ENCODE measurements around the gene RHOBTB1. TPM values are rescaled to one million over a fixed set of nuclear protein-coding genes. Genes with fewer than 3 reads are reported as not detected.

Gene RHOBTB1
- total and polyA plus RNA-seq, 2 donors (not counting 1 experiment from before 2014, with no cell fraction given): 19.8 to 42.6 TPM

DNA sequence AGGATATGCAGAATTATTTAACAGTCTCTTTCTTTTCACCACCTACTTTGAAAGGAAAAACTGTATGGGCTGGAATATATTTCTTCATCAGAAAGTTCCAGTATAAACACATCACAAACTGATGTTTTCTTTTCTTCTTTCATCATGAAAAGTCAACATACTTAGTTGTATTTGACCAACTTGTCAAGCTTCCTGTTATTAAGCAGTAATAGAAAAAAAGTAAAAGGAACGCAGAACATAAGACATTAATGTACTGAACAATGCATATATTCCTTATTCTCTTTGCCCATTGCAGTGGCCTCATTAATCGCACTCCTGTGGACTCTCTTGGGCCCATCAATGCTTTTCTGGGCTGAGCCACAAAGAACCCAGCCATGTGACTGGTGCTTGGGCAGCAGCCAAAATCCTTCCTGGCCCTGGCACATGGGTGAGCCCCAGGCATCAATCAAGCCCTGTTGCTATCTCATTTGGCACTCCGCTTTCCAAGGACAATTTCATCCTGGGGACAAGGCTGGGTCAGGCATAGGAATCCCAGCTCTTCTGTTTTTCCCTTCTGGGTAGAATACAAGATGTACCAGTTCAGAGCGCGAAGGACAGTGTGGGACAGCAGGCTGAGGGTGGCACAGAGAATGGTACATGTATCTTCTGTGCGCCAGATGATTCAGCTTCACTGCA, 42.3 kb downstream of the RHOBTB1 start:
- H3K9me3 ChIP-seq (ENCODE audit: control insufficient read depth, insufficient read depth, low read depth, low read length): no peaks in the 10 kb centered on the region
- H3K4me3 ChIP-seq (replicated peaks in 1 of 4; ENCODE audit: control extremely low read depth in 1 of 4, insufficient read depth in 1 of 4, low read depth in 3 of 4, low read length in 4 of 4): no peak overlapping the region
- TF ChIP-seq, protein P1, sequence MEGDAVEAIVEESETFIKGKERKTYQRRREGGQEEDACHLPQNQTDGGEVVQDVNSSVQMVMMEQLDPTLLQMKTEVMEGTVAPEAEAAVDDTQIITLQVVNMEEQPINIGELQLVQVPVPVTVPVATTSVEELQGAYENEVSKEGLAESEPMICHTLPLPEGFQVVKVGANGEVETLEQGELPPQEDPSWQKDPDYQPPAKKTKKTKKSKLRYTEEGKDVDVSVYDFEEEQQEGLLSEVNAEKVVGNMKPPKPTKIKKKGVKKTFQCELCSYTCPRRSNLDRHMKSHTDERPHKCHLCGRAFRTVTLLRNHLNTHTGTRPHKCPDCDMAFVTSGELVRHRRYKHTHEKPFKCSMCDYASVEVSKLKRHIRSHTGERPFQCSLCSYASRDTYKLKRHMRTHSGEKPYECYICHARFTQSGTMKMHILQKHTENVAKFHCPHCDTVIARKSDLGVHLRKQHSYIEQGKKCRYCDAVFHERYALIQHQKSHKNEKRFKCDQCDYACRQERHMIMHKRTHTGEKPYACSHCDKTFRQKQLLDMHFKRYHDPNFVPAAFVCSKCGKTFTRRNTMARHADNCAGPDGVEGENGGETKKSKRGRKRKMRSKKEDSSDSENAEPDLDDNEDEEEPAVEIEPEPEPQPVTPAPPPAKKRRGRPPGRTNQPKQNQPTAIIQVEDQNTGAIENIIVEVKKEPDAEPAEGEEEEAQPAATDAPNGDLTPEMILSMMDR (conservative IDR thresholded peaks at IDR 0.05 in 1 of 2, IDR thresholded peaks at IDR 0.05 in 1 of 2; ENCODE audit: low read depth in 1 of 2, low read length in 2 of 2): no peak
- peaks cover 7% of the 10 kb centered on the region for H3K4me1 ChIP-seq (ENCODE audit: control insufficient read depth, extremely low read depth, insufficient read depth, low read length)
- no peak overlapping the region for H3K9ac ChIP-seq (ENCODE audit: insufficient read depth, low read length)
- DNase-seq (ENCODE audit: low read depth in 2 of 2): no peak
- H4K20me1 ChIP-seq (ENCODE audit: control insufficient read depth, extremely low read depth, insufficient read depth, low read length): no peaks in the 10 kb centered on the region
- no peaks in the 10 kb centered on the region for H3K36me3 ChIP-seq (ENCODE audit: control insufficient read depth, insufficient read depth, low read length)
- no peak overlapping the region for H3K4me2 ChIP-seq (ENCODE audit: extremely low read depth, insufficient read depth, low read length)
- H3K27ac ChIP-seq (ENCODE audit: insufficient read depth, low read length): no peak overlapping the region
- H2AFZ ChIP-seq (ENCODE audit: low read length): no peak overlapping the region
- H3K27me3 ChIP-seq (ENCODE audit: control insufficient read depth, insufficient read depth, low read length): no peaks in the 10 kb centered on the region
- no peaks in the 10 kb centered on the region for H3K79me2 ChIP-seq (ENCODE audit: control insufficient read depth, insufficient read depth, low read length)

DNA sequence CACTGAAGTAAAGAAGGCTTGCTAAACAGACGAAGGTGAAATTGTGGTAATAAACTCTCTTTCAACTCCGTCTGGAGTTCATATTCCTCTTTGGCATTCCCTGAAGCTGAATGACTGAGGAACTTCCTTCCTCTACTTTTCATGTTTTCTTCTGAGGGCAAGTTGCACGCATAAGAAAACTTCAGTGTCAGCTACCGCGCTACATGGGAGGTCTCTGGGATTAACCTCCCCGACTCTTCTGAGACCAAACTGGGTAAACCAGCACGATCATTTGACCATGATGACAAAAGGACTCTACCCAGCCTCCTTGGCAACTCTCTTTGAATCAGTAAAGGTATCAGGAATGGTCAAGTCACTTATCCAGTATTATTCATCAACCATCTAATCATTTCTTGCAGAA, 44.7 kb downstream of the RHOBTB1 start:
- H3K4me2 ChIP-seq (ENCODE audit: extremely low read depth, insufficient read depth, low read length): no peak overlapping the region
- H3K79me2 ChIP-seq (ENCODE audit: control insufficient read depth, insufficient read depth, low read length): no peaks in the 10 kb centered on the region
- no peak for DNase-seq (ENCODE audit: low read depth in 2 of 2)
- H3K27ac ChIP-seq (ENCODE audit: insufficient read depth, low read length): no peak overlapping the region
- no peak overlapping the region for H2AFZ ChIP-seq (ENCODE audit: low read length)
- H3K4me3 ChIP-seq (replicated peaks in 1 of 4; ENCODE audit: control extremely low read depth in 1 of 4, insufficient read depth in 1 of 4, low read depth in 3 of 4, low read length in 4 of 4): no peak overlapping the region
- TF ChIP-seq, protein P1 (conservative IDR thresholded peaks at IDR 0.05 in 1 of 2, IDR thresholded peaks at IDR 0.05 in 1 of 2; ENCODE audit: low read depth in 1 of 2, low read length in 2 of 2): no peak
- no peak for TF ChIP-seq EZH2 (IDR thresholded peaks at IDR 0.05; ENCODE audit: low read length, missing control alignments)
- H3K9me3 ChIP-seq (ENCODE audit: control insufficient read depth, insufficient read depth, low read depth, low read length): no peaks in the 10 kb centered on the region
- H3K4me1 ChIP-seq (ENCODE audit: control insufficient read depth, extremely low read depth, insufficient read depth, low read length): peaks cover 6% of the 10 kb centered on the region
- no peaks in the 10 kb centered on the region for H4K20me1 ChIP-seq (ENCODE audit: control insufficient read depth, extremely low read depth, insufficient read depth, low read length)
- H3K36me3 ChIP-seq (ENCODE audit: control insufficient read depth, insufficient read depth, low read length): no peaks in the 10 kb centered on the region
- no peaks in the 10 kb centered on the region for H3K27me3 ChIP-seq (ENCODE audit: control insufficient read depth, insufficient read depth, low read length)
- H3K9ac ChIP-seq (ENCODE audit: insufficient read depth, low read length): no peak overlapping the region

DNA sequence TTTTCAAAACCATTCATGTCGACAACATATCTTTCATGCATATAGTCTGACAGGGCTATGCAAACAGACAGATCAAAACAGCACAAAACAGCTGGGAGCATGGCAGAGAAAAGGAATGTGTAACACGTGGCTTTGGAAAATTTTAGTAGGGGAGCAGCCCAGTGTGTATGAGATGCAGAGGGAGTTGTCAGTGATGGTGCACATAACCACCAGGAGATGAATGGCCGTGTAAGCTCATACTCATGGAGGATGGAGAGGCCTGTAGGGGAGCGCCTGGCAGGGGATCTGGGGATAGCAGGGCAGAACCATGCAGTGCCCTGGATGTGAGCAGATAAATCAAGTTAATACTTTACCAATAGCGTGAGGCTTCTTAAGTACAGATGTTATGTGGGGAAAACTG, 45.7 kb downstream of the RHOBTB1 start:
- Histone ChIP-seq H4K20me1 (ENCODE audit: control insufficient read depth, extremely low read depth, insufficient read depth, low read length) (no peaks in the 10 kb centered on the region), H2AFZ (ENCODE audit: low read length) (no peak overlapping the region), H3K9ac (ENCODE audit: insufficient read depth, low read length) (no peak overlapping the region), H3K79me2 (ENCODE audit: control insufficient read depth, insufficient read depth, low read length) (no peaks in the 10 kb centered on the region), H3K9me3 (ENCODE audit: control insufficient read depth, insufficient read depth, low read depth, low read length) (no peaks in the 10 kb centered on the region), H3K27me3 (ENCODE audit: control insufficient read depth, insufficient read depth, low read length) (no peaks in the 10 kb centered on the region), H3K4me3 (replicated peaks in 1 of 4; ENCODE audit: control extremely low read depth in 1 of 4, insufficient read depth in 1 of 4, low read depth in 3 of 4, low read length in 4 of 4) (no peak overlapping the region), H3K4me1 (ENCODE audit: control insufficient read depth, extremely low read depth, insufficient read depth, low read length) (peaks cover 6% of the 10 kb centered on the region), H3K36me3 (ENCODE audit: control insufficient read depth, insufficient read depth, low read length) (no peaks in the 10 kb centered on the region), H3K27ac (ENCODE audit: insufficient read depth, low read length) (no peak overlapping the region), H3K4me2 (ENCODE audit: extremely low read depth, insufficient read depth, low read length) (no peak overlapping the region)
- TF ChIP-seq, protein P1 (conservative IDR thresholded peaks at IDR 0.05 in 1 of 2, IDR thresholded peaks at IDR 0.05 in 1 of 2; ENCODE audit: low read depth in 1 of 2, low read length in 2 of 2): no peak
- no peak for TF ChIP-seq EZH2 (IDR thresholded peaks at IDR 0.05; ENCODE audit: low read length, missing control alignments)
- DNase-seq (ENCODE audit: low read depth in 2 of 2): no peak
